HepG2 (cell line): ENCODE measurements around the gene GNG5. TPM values are rescaled to one million over a fixed set of nuclear protein-coding genes. Genes with fewer than 3 reads are reported as not detected.

Source experiments
- ATAC-seq: fragments of 200-7000 bp; cut with Tn5 transposase; 3 replicates; pipeline ENCODE4 v1.9.1; 2020; ENCODE audit warnings: mild to moderate bottlenecking, moderate library complexity
- Bru-seq: library from RNA; stranded (reverse); fragments of 400-500 nt; gene quantifications from one replicate; lab custom pipeline; 2021; lab: Mats Ljungman, UMichigan
- BruChase-seq, 2 experiments: library from RNA; stranded (reverse); fragments of 400-500 nt; gene quantifications; one replicate each; lab custom pipeline; 2021; lab: Mats Ljungman, UMichigan
- BruUV-seq: library from RNA; stranded (reverse); fragments of 400-500 nt; replicated peaks from 2 replicates; lab custom pipeline; 2021; lab: Mats Ljungman, UMichigan
- CTCF ChIA-PET: fragments of 300-600 bp; formaldehyde crosslinking; extraction: SDS; loops from one replicate; lab custom pipeline; 2021; ENCODE audit warnings: low total read pairs, inconsistent platforms, low intra/inter-chr PET ratio; lab: Yijun Ruan, JAX
- POLR2A ChIA-PET: fragments of 350-600 bp; sonication (Branson Sonifier 250); formaldehyde crosslinking; loops from one replicate; lab custom pipeline; 2020; ENCODE audit warnings: antibody characterized with exemption, inconsistent platforms; lab: Yijun Ruan, JAX
- DNase-seq: peaks from one replicate; pipeline ENCODE4 v3.0.0-alpha.2; 2015; ENCODE audit warnings: low spot score
- FAIRE-seq: peaks from 3 replicates; lab custom pipeline; 2011; peaks lifted over from hg19 to GRCh38; lab: Jason Lieb, UNC
- H2AFZ ChIP-seq: one replicate; pipeline ENCODE4 v1.6.1; 2011; ENCODE audit warnings: low read length, inconsistent platforms
- H3K27ac ChIP-seq: fragments of 300-600 bp; 3 replicates; pipeline ENCODE4 v1.8.0; 2011; ENCODE audit warnings: mixed run types, mild to moderate bottlenecking, mixed read lengths, low read length, inconsistent platforms; ENCODE audit not compliant: insufficient read depth; ENCODE audit errors: extremely low read length
- H3K27me3 ChIP-seq, 2 experiments: fragments of 200-600 bp in 1 of 2; 2 replicates in 1 of 2; 3 replicates in 1 of 2; pipeline versions ENCODE4 v1.6.0 to v1.8.0; 2011; ENCODE audit warnings: low read length in 2 of 2, mild to moderate bottlenecking in 2 of 2, moderate library complexity in 2 of 2, inconsistent platforms in 1 of 2; ENCODE audit not compliant: insufficient read depth in 2 of 2, control insufficient read depth in 1 of 2
- H3K36me3 ChIP-seq, 2 experiments: fragments of 200-600 bp in 1 of 2; replicated peaks in 1 of 2; 2 replicates in 1 of 2; 3 replicates in 1 of 2; pipeline versions ENCODE4 v1.5.1 to v1.8.0; 2011; ENCODE audit warnings: low read length in 2 of 2, inconsistent platforms in 1 of 2; ENCODE audit not compliant: insufficient read depth in 2 of 2, control insufficient read depth in 1 of 2
- H3K4me1 ChIP-seq: 2 replicates; pipeline ENCODE4 v1.5.1; 2012; ENCODE audit warnings: low read length, inconsistent platforms; ENCODE audit not compliant: insufficient read depth
- H3K4me2 ChIP-seq: 2 replicates; pipeline ENCODE4 v1.6.0; 2011; ENCODE audit warnings: low read depth, low read length, inconsistent platforms
- H3K4me3 ChIP-seq, 3 experiments: fragments of 200-600 bp in 1 of 3; sonication (generic), shearing (Covaris generic) in 1 of 3; replicated peaks in 1 of 3; 2 replicates each; pipeline ENCODE4 v1.5.1; 2011 to 2016; ENCODE audit warnings: low read length in 3 of 3, inconsistent platforms in 2 of 3, low read depth in 2 of 3, mild to moderate bottlenecking in 2 of 3, control low read depth in 1 of 3, mixed read lengths in 1 of 3; ENCODE audit not compliant: insufficient read depth in 1 of 3
- H3K79me2 ChIP-seq: one replicate; pipeline ENCODE4 v1.6.1; 2011; ENCODE audit warnings: low read length, inconsistent platforms; ENCODE audit not compliant: insufficient read depth
- H3K9ac ChIP-seq: 2 replicates; pipeline ENCODE4 v1.6.0; 2011; ENCODE audit warnings: mild to moderate bottlenecking, low read depth, low read length, inconsistent platforms; ENCODE audit not compliant: insufficient read depth
- H3K9me3 ChIP-seq: 2 replicates; pipeline ENCODE4 v1.5.1; 2012; ENCODE audit warnings: mild to moderate bottlenecking, low read length
- H4K20me1 ChIP-seq: 2 replicates; pipeline ENCODE4 v1.6.0; 2011; ENCODE audit warnings: inconsistent platforms, mild to moderate bottlenecking, low read length, moderate library complexity; ENCODE audit not compliant: insufficient read depth
- GLMP ChIP-seq: sonication (generic); formaldehyde crosslinking; IDR thresholded peaks from 2 replicates; pipeline ENCODE4 v1.9.0; 2021; ENCODE audit warnings: missing genetic modification reagents, mild to moderate bottlenecking, borderline replicate concordance
- JUNB ChIP-seq: sonication (generic); formaldehyde crosslinking; IDR thresholded peaks from 2 replicates; pipeline ENCODE4 v1.8.0; 2022; ENCODE audit warnings: missing genetic modification reagents, mild to moderate bottlenecking, borderline replicate concordance
- MYNN ChIP-seq: sonication (generic); formaldehyde crosslinking; IDR thresholded peaks from 2 replicates; pipeline ENCODE4 v1.4.0; 2020; ENCODE audit warnings: mild to moderate bottlenecking, low read depth, missing genetic modification reagents
- NPAS2 ChIP-seq: sonication (generic); formaldehyde crosslinking; IDR thresholded peaks from 2 replicates; pipeline ENCODE4 v1.8.0; 2022; ENCODE audit warnings: mild to moderate bottlenecking, missing genetic modification reagents, borderline replicate concordance
- PAWR ChIP-seq: sonication (generic); formaldehyde crosslinking; IDR thresholded peaks from 2 replicates; pipeline ENCODE4 v1.4.0; 2020; ENCODE audit warnings: missing genetic modification reagents, mild to moderate bottlenecking, borderline replicate concordance
- POLR2AphosphoS5 ChIP-seq: IDR thresholded peaks from 2 replicates; pipeline ENCODE4 v1.6.1; 2012; ENCODE audit warnings: low read depth, low read length
- ZNF629 ChIP-seq: sonication (generic); formaldehyde crosslinking; conservative IDR thresholded peaks from 2 replicates; pipeline ENCODE4 v1.5.0; 2020; ENCODE audit warnings: missing genetic modification reagents
- ZNF773 ChIP-seq: sonication (generic); formaldehyde crosslinking; IDR thresholded peaks from 2 replicates; pipeline ENCODE4 v1.4.0; 2020; ENCODE audit warnings: missing genetic modification reagents, borderline replicate concordance
- WGBS: methylation state at CpG from one replicate; pipeline ENCODE4 v1.1.6; 2017; ENCODE audit warnings: low lambda C conversion rate; 5-methylcytosine and 5-hydroxymethylcytosine counted together
- in situ Hi-C: cut with HindIII; loops from 2 replicates; pipeline ENCODE4 v1.10.0; 2017; ENCODE audit warnings: low pct_unique_long_range_greater_than_20kb; ENCODE audit not compliant: extremely low pct_ligation_motif_present
- intact Hi-C: fragments of 100-400 bp; cut with micrococcal nuclease; formaldehyde crosslinking; loops from one replicate; pipeline ENCODE4 v1.10.0; 2022; ENCODE audit not compliant: unreplicated experiment
- long read RNA-seq, 2 experiments: library from RNA in 1 of 2; library from polyadenylated mRNA in 1 of 2; stranded (forward) in 1 of 2; unstranded in 1 of 2; transcript quantifications; one replicate each; pipeline ENCODE4 v2.0.0, GENCODE V29; 2019 to 2022
- polyA minus RNA-seq, 3 experiments: library from RNA; depleted of rRNA, polyadenylated mRNA; stranded (reverse); fragments of >200 nt; gene quantifications; 2 replicates each; pipeline ENCODE4 v1.2.3, GENCODE V29; 2011; ENCODE audit warnings: low replicate concordance in 1 of 3
- polyA plus RNA-seq, 8 experiments: library from polyadenylated mRNA; depleted of rRNA in 3 of 8; stranded (reverse) in 7 of 8; unstranded in 1 of 8; fragments of >200 nt; fragmentation: Illumina TruSeq in 4 of 8; extraction: Trizol in 4 of 8; gene quantifications; 2 replicates each; pipeline versions ENCODE4 v1.2.1 to v1.2.3, GENCODE V29; 2011 to 2016; ENCODE audit warnings: low read depth in 4 of 8, missing spikeins in 1 of 8, mixed read lengths in 1 of 8; ENCODE audit not compliant: insufficient read depth in 1 of 8
- total RNA-seq, 5 experiments: library from RNA; depleted of rRNA; stranded (reverse); fragments of >200 nt; fragmentation: Illumina TruSeq; extraction: Trizol; gene quantifications; 2 replicates each; pipeline ENCODE4 v1.2.3, GENCODE V29; 2016; ENCODE audit warnings: low read depth in 1 of 5
- TF ChIP-seq, protein P1 (sequence below): IDR thresholded peaks from 2 replicates; pipeline ENCODE4 v1.6.1; 2016; ENCODE audit warnings: missing compliant biosample characterization, missing genetic modification reagents, borderline replicate concordance

Gene GNG5
- 137 and 176 TPM in 2 replicates for total RNA-seq (2016; rRNA removed; fragmentation: Illumina TruSeq; extraction: Trizol)
- 111 and 162 TPM in 2 replicates for total RNA-seq (2016; cell fraction: cytosol; rRNA removed; fragmentation: Illumina TruSeq; extraction: Trizol; ENCODE audit: low read depth)
- 135 and 157 TPM in 2 replicates for total RNA-seq (2016; cell fraction: insoluble cytoplasmic fraction; rRNA removed; fragmentation: Illumina TruSeq; extraction: Trizol)
- 165 and 190 TPM in 2 replicates for total RNA-seq (2016; cell fraction: membrane; rRNA removed; fragmentation: Illumina TruSeq; extraction: Trizol)
- 98.7 and 103 TPM in 2 replicates for total RNA-seq (2016; cell fraction: nucleus; rRNA removed; fragmentation: Illumina TruSeq; extraction: Trizol)
- 84.5 and 103 TPM in 2 replicates for polyA plus RNA-seq (2011; rRNA removed)
- polyA plus RNA-seq (2011; cell fraction: cytosol; rRNA removed), result 72.2 and 82.3 TPM in 2 replicates
- polyA plus RNA-seq (2011; cell fraction: nucleus; rRNA removed), result 31.6 and 37.4 TPM in 2 replicates
- 267 and 273 TPM in 2 replicates for polyA plus RNA-seq (2012)
- polyA plus RNA-seq (2016; cell fraction: cytosol; fragmentation: Illumina TruSeq; extraction: Trizol; ENCODE audit: low read depth), result 391 and 599 TPM in 2 replicates
- polyA plus RNA-seq (2016; cell fraction: insoluble cytoplasmic fraction; fragmentation: Illumina TruSeq; extraction: Trizol; ENCODE audit: low read depth), result 441 and 499 TPM in 2 replicates
- polyA plus RNA-seq (2016; cell fraction: membrane; fragmentation: Illumina TruSeq; extraction: Trizol; ENCODE audit: low read depth), result 465 and 566 TPM in 2 replicates
- 331 and 334 TPM in 2 replicates for polyA plus RNA-seq (2016; cell fraction: nucleus; fragmentation: Illumina TruSeq; extraction: Trizol; ENCODE audit: insufficient read depth, low read depth)
- polyA minus RNA-seq (2011; rRNA and poly(A)+ RNA removed; ENCODE audit: low replicate concordance), result 19.2 and 23.2 TPM in 2 replicates
- 44.8 and 47.3 TPM in 2 replicates for polyA minus RNA-seq (2011; cell fraction: cytosol; rRNA and poly(A)+ RNA removed)
- polyA minus RNA-seq (2011; cell fraction: nucleus; rRNA and poly(A)+ RNA removed), result 31.7 and 40.7 TPM in 2 replicates
- Bru-seq, nascent RNA, result percentile 98 among the genes with signal in this experiment
- BruChase-seq, experiment 1, labeled RNA remaining after a 6-hour chase, result percentile 100 among the genes with signal in this experiment
- BruChase-seq, experiment 2, labeled RNA remaining after a 2-hour chase, result percentile 99 among the genes with signal in this experiment
- long read RNA-seq, experiment 1, transcript GNG5-202 (4 exons, 790 nt), result minor isoform, 7 of 489 reads
- long read RNA-seq, experiment 1, transcript GNG5-201 (3 exons, 920 nt), result major isoform, 475 of 489 reads
- long read RNA-seq, experiment 1, partial matches to known transcripts, result 0 of 489 reads
- long read RNA-seq, experiment 1, other reads (novel, unspliced or antisense), result 7 of 489 reads
- long read RNA-seq, experiment 2, transcript GNG5-202 (4 exons, 790 nt), result minor isoform, 54 of 530 reads
- long read RNA-seq, experiment 2, transcript GNG5-201 (3 exons, 920 nt), result major isoform, 460 of 530 reads
- long read RNA-seq, experiment 2, partial matches to known transcripts, result 13 of 530 reads
- long read RNA-seq, experiment 2, other reads (novel, unspliced or antisense), result 3 of 530 reads

- peak within 1 kb of the TSS; percentile 99 for H3K27ac ChIP-seq
- peaks cover 37% of the 10 kb centered on the region for H4K20me1 ChIP-seq
- no peaks in the 10 kb centered on the region for H3K27me3 ChIP-seq
- CTCF ChIA-PET, result no interaction called here
- no TSS peak for BruUV-seq
- 0% methylated on average over 24 of the region's 60 CpGs for WGBS
- peak within 1 kb of the TSS; percentile 34 for H2AFZ ChIP-seq
- ATAC-seq, result peak; percentile 90
- no peaks in the 10 kb centered on the region for H3K9me3 ChIP-seq
- intact Hi-C loops, result loop anchor here (2.0 to 5.0 kb wide), 2 partner anchors 36 to 69 kb away; partner anchors contain the start of gene CTBS
- in situ Hi-C loops, result loop anchor here (5.0 kb wide), 1 partner anchor 66 kb away; the partner anchor contains the start of gene CTBS
- peak within 1 kb of the TSS; percentile 99 for H3K9ac ChIP-seq
- peaks cover 2 to 6% of the 10 kb centered on the region in 2 experiments; a peak in 3 of 5 replicates for H3K36me3 ChIP-seq
- POLR2A ChIA-PET, result interaction anchor here (1.0 to 4.9 kb wide), 15 partner anchors 9 to 1065 kb away, joined by 3 to 90 read pairs (median 4); partner anchors contain the start of genes CTBS and RPF1
- peaks cover 53% of the 10 kb centered on the region for H3K4me1 ChIP-seq
- no peak for FAIRE-seq
- H3K4me3 ChIP-seq, result peak within 1 kb of the TSS; percentile 92 to 97 (median 97)
- peak; percentile 90 for DNase-seq
- H3K4me2 ChIP-seq, result peak within 1 kb of the TSS; percentile 96
- peaks cover 48% of the 10 kb centered on the region for H3K79me2 ChIP-seq
- TF ChIP-seq GLMP (no peak), POLR2AphosphoS5 (peak; percentile 76), ZNF773 (CRISPR knock-in tag) (no peak; the same call in 1 of the 2 replicates), PAWR (CRISPR knock-in tag) (no peak), MYNN (CRISPR knock-in tag) (no peak), JUNB (CRISPR knock-in tag) (no peak; the same call in 1 of the 2 replicates), ZNF629 (CRISPR knock-in tag) (no peak), NPAS2 (no peak)
- TF ChIP-seq, protein P1, sequence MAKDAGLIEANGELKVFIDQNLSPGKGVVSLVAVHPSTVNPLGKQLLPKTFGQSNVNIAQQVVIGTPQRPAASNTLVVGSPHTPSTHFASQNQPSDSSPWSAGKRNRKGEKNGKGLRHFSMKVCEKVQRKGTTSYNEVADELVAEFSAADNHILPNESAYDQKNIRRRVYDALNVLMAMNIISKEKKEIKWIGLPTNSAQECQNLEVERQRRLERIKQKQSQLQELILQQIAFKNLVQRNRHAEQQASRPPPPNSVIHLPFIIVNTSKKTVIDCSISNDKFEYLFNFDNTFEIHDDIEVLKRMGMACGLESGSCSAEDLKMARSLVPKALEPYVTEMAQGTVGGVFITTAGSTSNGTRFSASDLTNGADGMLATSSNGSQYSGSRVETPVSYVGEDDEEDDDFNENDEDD (CRISPR knock-in tag), result no peak
Measured at GRCh38 chr1:84506002-84506728, at the start of gene GNG5, which contains the start of gene SPATA1. Gene GNG5, minus strand, starts transcription at chr1:84506581. Its CDS starts 490 bp downstream, at chr1:84506091. Gene SPATA1, plus strand, starts transcription at chr1:84506386. Its CDS starts 9,974 bp downstream, at chr1:84516360.
